CD4-positive, CD25-positive, alpha-beta regulatory T cell (primary cell): ENCODE results near the gene KCNQ1OT1. TPM values are rescaled to one million over a fixed set of nuclear protein-coding genes. Genes with fewer than 3 reads are reported as not detected.
A peak's percentile ranks its signal among the peaks of the same experiment; 100 is the strongest.

Experiments used
- ATAC-seq, 2 donors: fragments of 150-1000 bp; cut with Tn5 transposase; one replicate each; pipeline ENCODE4 v1.10.0; 2021; ENCODE audit warnings: low read depth in 2 of 2, moderate number of reproducible peaks in 2 of 2, moderate library complexity in 1 of 2
- DNase-seq, 3 donors: peaks; one replicate each; pipeline versions ENCODE4 v3.0.0 to v3.0.0-alpha.2; 2012 to 2022; ENCODE audit warnings: mixed read lengths in 1 of 3
- H3K27ac ChIP-seq: one replicate; pipeline ENCODE4 v1.7.0; 2013; ENCODE audit warnings: mild to moderate bottlenecking, low read length; ENCODE audit not compliant: insufficient read depth, poor library complexity, severe bottlenecking
- H3K27me3 ChIP-seq: one replicate; pipeline ENCODE4 v1.7.0; 2013; ENCODE audit warnings: low read length; ENCODE audit not compliant: control insufficient read depth, insufficient read depth
- H3K36me3 ChIP-seq: one replicate; pipeline ENCODE4 v1.7.0; 2013; ENCODE audit warnings: mild to moderate bottlenecking, low read length, moderate library complexity; ENCODE audit not compliant: control insufficient read depth, insufficient read depth
- H3K4me1 ChIP-seq: 2 replicates; pipeline ENCODE4 v1.7.0; 2013; ENCODE audit warnings: mild to moderate bottlenecking, low read length; ENCODE audit not compliant: insufficient read depth, control insufficient read depth, poor library complexity, severe bottlenecking
- H3K4me3 ChIP-seq: one replicate; pipeline ENCODE4 v1.7.0; 2013; ENCODE audit warnings: low read depth, mild to moderate bottlenecking, low read length, moderate library complexity
- H3K9me3 ChIP-seq, 2 experiments: 1 replicate in 1 of 2; 2 replicates in 1 of 2; pipeline ENCODE4 v1.7.0; 2013; ENCODE audit warnings: low read length in 2 of 2, mild to moderate bottlenecking in 1 of 2, moderate library complexity in 1 of 2; ENCODE audit not compliant: control insufficient read depth in 2 of 2
- H3K27ac Mint-ChIP-seq, 3 donors: one replicate each; pipeline ENCODE4 v1.8.0; 2020 to 2022; ENCODE audit warnings: mild to moderate bottlenecking in 3 of 3, mixed read lengths in 3 of 3, moderate library complexity in 2 of 3
- H3K27me3 Mint-ChIP-seq: one replicate; pipeline ENCODE4 v1.8.0; 2022; ENCODE audit warnings: mild to moderate bottlenecking, mixed read lengths
- H3K36me3 Mint-ChIP-seq: one replicate; pipeline ENCODE4 v1.8.0; 2020; ENCODE audit warnings: mixed read lengths
- H3K4me1 Mint-ChIP-seq, 4 donors: one replicate each; pipeline ENCODE4 v1.8.0; 2020 to 2022; ENCODE audit warnings: mixed read lengths in 4 of 4, mild to moderate bottlenecking in 1 of 4
- H3K4me3 Mint-ChIP-seq, 4 donors: one replicate each; pipeline ENCODE4 v1.8.0; 2020 to 2022; ENCODE audit warnings: mild to moderate bottlenecking in 4 of 4, mixed read lengths in 4 of 4, moderate library complexity in 3 of 4
- H3K9me3 Mint-ChIP-seq, 7 donors: one replicate each; pipeline ENCODE4 v1.8.0; 2020 to 2022; ENCODE audit warnings: mixed read lengths in 7 of 7, mild to moderate bottlenecking in 3 of 7, moderate library complexity in 2 of 7
- polyA plus RNA-seq, 4 donors: library from polyadenylated mRNA; unstranded; fragments of 300-500 nt; fragmentation: Illumina TruSeq; gene quantifications; one replicate each; pipeline ENCODE4 v1.2.3, GENCODE V29; 2021
- total RNA-seq: library from RNA; stranded (reverse); gene quantifications from one replicate; pipeline ENCODE4 v1.2.3, GENCODE V29; 2022

The KCNQ1OT1 gene
- total and polyA plus RNA-seq, 5 donors from 2014 or later: 0.01 to 0.72 (median 0.07) TPM

DNA sequence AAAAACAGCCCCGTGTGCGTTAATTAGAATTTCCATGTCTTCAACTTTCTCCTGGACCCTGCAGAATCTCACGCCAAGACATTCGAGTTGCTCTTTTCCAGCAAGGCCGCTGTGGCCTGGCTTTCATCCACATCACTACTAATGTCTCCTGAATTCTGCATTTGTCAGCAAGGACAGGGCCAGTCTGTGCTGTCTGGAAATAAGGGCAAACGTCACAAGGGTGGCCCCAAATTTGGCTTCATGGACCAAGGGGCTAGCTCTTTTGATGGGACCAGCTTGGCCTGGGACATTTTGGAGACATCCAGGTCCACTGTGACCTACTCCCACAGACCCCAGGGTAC, 33.4 kb downstream of the KCNQ1OT1 start:
- Histone ChIP-seq H3K4me1 (no peaks in the 10 kb centered on the region), H3K9me3 (no peaks in the 10 kb centered on the region), H3K27ac (no peak overlapping the region), H3K4me3 (no peak overlapping the region), H3K27me3 (no peaks in the 10 kb centered on the region), H3K36me3 (no peaks in the 10 kb centered on the region)
- H3K9me3 Mint-ChIP-seq: no peaks in the 10 kb centered on the region
- peaks cover 7% of the 10 kb centered on the region for H3K36me3 Mint-ChIP-seq
- H3K27me3 Mint-ChIP-seq: no peaks in the 10 kb centered on the region
- no peak for DNase-seq
- no peak overlapping the region for H3K27ac Mint-ChIP-seq
- no peak for ATAC-seq
- no peak overlapping the region for H3K4me3 Mint-ChIP-seq
- H3K4me1 Mint-ChIP-seq: peaks cover 0 to 4% (median 1%) of the 10 kb centered on the region in 4 donors

- peaks cover 0 to 4% (median 1%) of the 10 kb centered on the region in 4 donors for H3K4me1 Mint-ChIP-seq
- Histone ChIP-seq H3K36me3 (no peaks in the 10 kb centered on the region), H3K9me3 (no peaks in the 10 kb centered on the region), H3K27me3 (no peaks in the 10 kb centered on the region), H3K27ac (no peak overlapping the region), H3K4me3 (no peak overlapping the region), H3K4me1 (no peaks in the 10 kb centered on the region)
- peaks cover 12% of the 10 kb centered on the region for H3K36me3 Mint-ChIP-seq
- ATAC-seq: no peak
- no peak overlapping the region for H3K4me3 Mint-ChIP-seq
- peaks cover 0 to 3% (median 0%) of the 10 kb centered on the region in 7 donors for H3K9me3 Mint-ChIP-seq
- H3K27me3 Mint-ChIP-seq: no peaks in the 10 kb centered on the region
- no peak overlapping the region for H3K27ac Mint-ChIP-seq
- DNase-seq: no peak
Observed at GRCh38 chr11:2665526-2666400, 34.0 kb downstream of the KCNQ1OT1 start.

DNA sequence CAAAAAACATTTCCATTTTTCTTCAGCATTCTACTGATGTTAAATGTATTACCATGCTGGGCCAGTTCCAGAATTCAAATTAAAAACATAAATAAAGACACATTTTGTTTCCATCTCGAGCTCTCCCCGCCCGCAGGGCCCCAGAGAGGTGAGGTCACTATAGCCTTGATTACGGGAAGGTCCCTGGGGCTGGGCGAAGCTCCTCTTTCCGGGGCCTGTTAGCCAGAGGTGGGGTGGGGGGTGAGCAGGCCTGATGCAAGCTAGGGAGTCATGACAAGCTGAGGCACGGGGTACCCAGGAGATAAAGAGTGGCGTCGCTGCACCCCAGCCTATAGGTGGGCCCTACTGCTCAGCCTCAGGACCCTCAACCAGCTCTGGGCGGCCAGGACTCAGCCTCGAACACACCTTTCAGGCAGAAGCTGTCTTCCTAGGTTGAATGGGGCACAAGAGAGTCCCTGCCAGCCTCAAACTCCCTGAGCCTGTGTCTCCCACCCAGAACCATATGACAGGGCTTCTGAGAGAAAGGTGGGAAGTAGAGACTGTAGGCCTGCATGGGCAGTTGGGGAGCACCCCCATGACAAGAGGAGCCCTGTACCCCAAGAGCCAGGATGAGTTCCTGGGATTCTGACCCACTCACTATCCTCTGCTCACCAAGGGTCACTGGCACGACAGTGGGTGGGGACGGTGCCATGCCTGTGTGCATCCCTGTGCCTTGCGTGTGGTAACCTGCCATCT, 34.8 kb downstream of the KCNQ1OT1 start:
- H3K27me3 Mint-ChIP-seq: no peaks in the 10 kb centered on the region
- H3K4me1 Mint-ChIP-seq: peaks cover 0 to 4% (median 0%) of the 10 kb centered on the region in 4 donors
- Histone ChIP-seq H3K27ac (no peak overlapping the region), H3K4me1 (no peaks in the 10 kb centered on the region), H3K4me3 (no peak overlapping the region), H3K9me3 (peaks cover 5 to 7% of the 10 kb centered on the region in 2 experiments), H3K27me3 (no peaks in the 10 kb centered on the region), H3K36me3 (peaks cover 2% of the 10 kb centered on the region)
- no peak for DNase-seq
- H3K4me3 Mint-ChIP-seq: peak overlapping the region in 1 of 4 donors; percentile 76
- peaks cover 0 to 5% (median 0%) of the 10 kb centered on the region in 7 donors for H3K9me3 Mint-ChIP-seq
- no peak for ATAC-seq
- H3K27ac Mint-ChIP-seq: no peak overlapping the region
- peaks cover 12% of the 10 kb centered on the region for H3K36me3 Mint-ChIP-seq

DNA sequence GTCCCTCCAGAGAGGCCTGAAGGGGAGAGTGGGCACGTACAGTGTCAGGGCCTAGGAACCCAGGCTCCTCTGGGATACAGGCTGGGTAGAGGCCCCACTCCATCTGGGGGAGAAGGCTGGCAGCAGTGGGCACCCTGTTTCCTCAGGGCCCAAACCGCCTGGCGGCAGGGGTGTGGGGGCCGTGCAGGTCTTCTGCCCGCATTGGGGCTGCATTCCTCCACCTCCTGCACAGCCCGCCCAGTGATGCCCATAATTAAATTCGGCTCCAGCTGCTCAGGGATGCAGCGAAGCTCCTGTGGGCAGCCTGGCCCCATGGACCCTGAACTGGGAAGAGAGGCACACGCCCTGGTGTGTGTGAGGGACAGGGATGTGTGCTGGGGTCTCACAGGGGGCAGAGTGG, 35.4 kb downstream of the KCNQ1OT1 start:
- no peak for DNase-seq
- Mint-ChIP-seq H3K36me3 (peaks cover 13% of the 10 kb centered on the region), H3K9me3 (peaks cover 0 to 5% (median 0%) of the 10 kb centered on the region in 7 donors), H3K4me1 (peaks cover 0 to 4% (median 0%) of the 10 kb centered on the region in 4 donors), H3K4me3 (no peak overlapping the region), H3K27ac (no peak overlapping the region), H3K27me3 (no peaks in the 10 kb centered on the region)
- Histone ChIP-seq H3K9me3 (peaks cover 6 to 7% of the 10 kb centered on the region in 2 experiments), H3K4me3 (no peak overlapping the region), H3K36me3 (peaks cover 2% of the 10 kb centered on the region), H3K27ac (no peak overlapping the region), H3K27me3 (no peaks in the 10 kb centered on the region), H3K4me1 (no peaks in the 10 kb centered on the region)
- ATAC-seq: no peak

GRCh38 chr11:2663915-2664314, 35.9 kb downstream of the KCNQ1OT1 start:
- H3K4me3 Mint-ChIP-seq: no peak overlapping the region
- H3K9me3 Mint-ChIP-seq: peaks cover 0 to 5% (median 0%) of the 10 kb centered on the region in 7 donors
- Histone ChIP-seq H3K27me3 (no peaks in the 10 kb centered on the region), H3K36me3 (peaks cover 2% of the 10 kb centered on the region), H3K27ac (no peak overlapping the region), H3K9me3 (peaks cover 6 to 7% of the 10 kb centered on the region in 2 experiments), H3K4me3 (no peak overlapping the region), H3K4me1 (no peaks in the 10 kb centered on the region)
- ATAC-seq (no peak), DNase-seq (no peak)
- peaks cover 0 to 4% (median 0%) of the 10 kb centered on the region in 4 donors for H3K4me1 Mint-ChIP-seq
- H3K27me3 Mint-ChIP-seq: no peaks in the 10 kb centered on the region
- peaks cover 17% of the 10 kb centered on the region for H3K36me3 Mint-ChIP-seq
- H3K27ac Mint-ChIP-seq: no peak overlapping the region

GRCh38 chr11:2663506-2663905, 36.3 kb downstream of the KCNQ1OT1 start:
- H3K27ac ChIP-seq: no peak overlapping the region
- ATAC-seq: no peak
- no peak for DNase-seq
- Mint-ChIP-seq H3K36me3 (peaks cover 21% of the 10 kb centered on the region), H3K4me1 (peaks cover 0 to 1% (median 0%) of the 10 kb centered on the region in 4 donors), H3K9me3 (peaks cover 0 to 5% (median 0%) of the 10 kb centered on the region in 7 donors), H3K27ac (no peak overlapping the region), H3K4me3 (no peak overlapping the region), H3K27me3 (no peaks in the 10 kb centered on the region)
- H3K4me1 ChIP-seq: no peaks in the 10 kb centered on the region
- no peaks in the 10 kb centered on the region for H3K27me3 ChIP-seq
- peaks cover 2% of the 10 kb centered on the region for H3K36me3 ChIP-seq
- H3K9me3 ChIP-seq: peaks cover 6 to 7% of the 10 kb centered on the region in 2 experiments
- H3K4me3 ChIP-seq: no peak overlapping the region

- no peak overlapping the region for H3K27ac Mint-ChIP-seq
- ATAC-seq (no peak), DNase-seq (no peak)
- Histone ChIP-seq H3K4me1 (no peaks in the 10 kb centered on the region), H3K36me3 (peaks cover 2% of the 10 kb centered on the region), H3K9me3 (peaks cover 6 to 7% of the 10 kb centered on the region in 2 experiments), H3K4me3 (no peak overlapping the region), H3K27me3 (no peaks in the 10 kb centered on the region), H3K27ac (no peak overlapping the region)
- peaks cover 24% of the 10 kb centered on the region for H3K36me3 Mint-ChIP-seq
- H3K4me3 Mint-ChIP-seq: no peak overlapping the region
- H3K27me3 Mint-ChIP-seq: no peaks in the 10 kb centered on the region
- no peaks in the 10 kb centered on the region for H3K4me1 Mint-ChIP-seq
- H3K9me3 Mint-ChIP-seq: peaks cover 0 to 5% (median 0%) of the 10 kb centered on the region in 7 donors
Observed at GRCh38 chr11:2662430-2663299, 37.1 kb downstream of the KCNQ1OT1 start.
